HG02970 (cell line): ENCODE results near the gene MLEC.
A peak's percentile ranks its signal among the peaks of the same experiment; 100 is the strongest.
"Not testable (repeated sequence)": the region's sequence is repeated elsewhere in the genome, so short reads cannot be mapped to it uniquely, and the experiment has no call there.

Experiments
- ATAC-seq: cut with Tn5 transposase; IDR thresholded peaks from one replicate; pipeline ENCODE4 v1.9.1; 2021; ENCODE audit warnings: mild to moderate bottlenecking, moderate library complexity, moderate number of reproducible peaks; ENCODE audit not compliant: unreplicated experiment, low FRiP score

MLEC gene

DNA sequence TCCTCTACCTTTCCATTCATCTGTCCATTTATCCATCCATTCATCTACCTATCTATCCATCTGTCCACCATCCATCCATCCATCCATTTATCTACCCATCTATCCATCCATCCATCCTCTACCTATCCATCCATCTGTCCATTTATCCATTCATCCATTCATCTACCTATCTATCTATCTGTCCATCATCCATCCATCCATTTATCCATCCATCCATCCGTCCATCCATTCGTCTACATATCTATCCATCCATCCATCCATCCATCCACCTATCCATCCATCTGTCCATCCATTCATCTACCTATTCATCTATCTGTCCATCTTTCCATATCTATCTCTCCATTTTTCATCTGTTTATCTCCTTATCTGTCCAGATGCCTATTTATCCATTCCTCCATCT, 25.5 kb upstream of the MLEC start:
- ATAC-seq, result no peak

DNA sequence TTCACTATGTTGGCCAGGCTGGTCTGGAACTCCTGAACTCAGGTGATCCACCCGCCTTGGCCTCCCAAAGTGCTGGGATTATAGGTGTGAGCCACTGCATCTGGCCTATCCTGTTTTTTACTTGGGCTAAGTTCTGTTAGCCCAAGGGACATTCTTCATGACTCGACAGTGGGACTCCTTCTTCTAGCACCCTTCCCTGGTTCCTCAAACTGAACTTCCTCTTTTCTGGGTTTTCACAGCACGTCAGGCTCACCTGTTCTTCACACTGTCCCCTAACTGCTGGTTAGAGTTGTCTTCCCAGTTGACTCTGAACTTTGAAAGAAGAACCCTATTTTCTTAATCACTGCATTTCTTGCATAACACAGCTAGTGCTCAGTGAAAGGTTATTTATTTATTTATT, 24.1 kb upstream of the MLEC start:
- no peak for ATAC-seq

DNA sequence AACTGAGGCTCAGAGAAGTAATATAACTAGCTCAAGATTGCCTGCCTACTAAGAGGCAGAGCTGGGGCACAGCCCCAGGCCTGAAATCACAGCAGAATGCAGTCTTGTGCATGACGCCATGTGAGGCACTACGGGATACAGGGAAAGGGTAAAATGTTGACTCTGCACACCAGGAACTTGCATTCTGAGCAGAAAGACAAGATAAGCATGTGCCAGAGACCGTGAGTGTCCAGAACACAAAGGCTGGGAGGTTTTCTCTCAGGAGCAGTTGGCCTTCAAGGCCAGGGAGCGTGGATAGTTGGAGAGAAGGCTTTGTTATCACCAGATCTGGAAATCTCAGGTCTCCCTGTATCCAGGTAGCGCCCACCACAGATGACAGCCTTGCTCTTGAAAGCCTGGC, 23.2 kb upstream of the MLEC start:
- no peak for ATAC-seq

DNA sequence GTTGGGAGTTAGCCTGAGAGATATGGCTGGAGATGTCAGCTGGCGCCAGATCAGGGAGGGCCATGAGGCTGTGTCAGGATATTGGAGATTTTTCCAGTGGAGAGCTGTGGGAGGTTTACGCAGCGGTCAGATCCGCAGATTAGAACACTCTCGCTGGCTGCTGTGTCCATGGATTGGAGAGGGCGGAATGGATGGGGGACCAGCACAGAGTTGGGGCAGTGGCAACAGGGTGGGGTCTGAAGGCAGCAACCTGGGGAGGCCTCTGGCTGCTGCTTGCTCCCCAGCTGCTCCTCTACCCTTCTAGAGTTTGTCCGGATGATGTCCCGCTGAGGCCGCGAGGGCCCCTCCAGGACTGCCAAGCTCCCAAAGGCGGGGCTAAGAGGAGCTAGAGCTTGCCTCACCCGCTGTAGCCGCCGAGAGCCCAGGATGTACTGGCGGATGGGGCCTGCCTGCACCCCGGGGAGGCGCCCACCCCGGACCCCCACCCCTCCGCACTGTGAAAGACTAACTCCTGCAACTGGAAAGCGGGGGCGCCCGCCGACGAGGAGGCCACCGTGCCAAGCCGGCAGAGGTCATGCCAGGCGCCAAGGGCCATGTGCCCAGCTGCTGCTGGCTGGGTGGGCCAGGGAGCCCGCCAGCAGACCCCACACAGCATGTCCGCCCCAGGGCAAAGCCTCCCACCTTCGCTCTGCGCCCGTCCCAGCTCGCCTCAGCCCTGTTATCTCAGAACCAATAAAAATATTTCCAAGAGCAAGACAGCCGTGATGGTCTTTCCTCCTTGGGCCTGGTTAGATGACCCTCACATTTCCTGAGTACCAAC, 20.2 kb upstream of the MLEC start:
- ATAC-seq, result no peak

DNA sequence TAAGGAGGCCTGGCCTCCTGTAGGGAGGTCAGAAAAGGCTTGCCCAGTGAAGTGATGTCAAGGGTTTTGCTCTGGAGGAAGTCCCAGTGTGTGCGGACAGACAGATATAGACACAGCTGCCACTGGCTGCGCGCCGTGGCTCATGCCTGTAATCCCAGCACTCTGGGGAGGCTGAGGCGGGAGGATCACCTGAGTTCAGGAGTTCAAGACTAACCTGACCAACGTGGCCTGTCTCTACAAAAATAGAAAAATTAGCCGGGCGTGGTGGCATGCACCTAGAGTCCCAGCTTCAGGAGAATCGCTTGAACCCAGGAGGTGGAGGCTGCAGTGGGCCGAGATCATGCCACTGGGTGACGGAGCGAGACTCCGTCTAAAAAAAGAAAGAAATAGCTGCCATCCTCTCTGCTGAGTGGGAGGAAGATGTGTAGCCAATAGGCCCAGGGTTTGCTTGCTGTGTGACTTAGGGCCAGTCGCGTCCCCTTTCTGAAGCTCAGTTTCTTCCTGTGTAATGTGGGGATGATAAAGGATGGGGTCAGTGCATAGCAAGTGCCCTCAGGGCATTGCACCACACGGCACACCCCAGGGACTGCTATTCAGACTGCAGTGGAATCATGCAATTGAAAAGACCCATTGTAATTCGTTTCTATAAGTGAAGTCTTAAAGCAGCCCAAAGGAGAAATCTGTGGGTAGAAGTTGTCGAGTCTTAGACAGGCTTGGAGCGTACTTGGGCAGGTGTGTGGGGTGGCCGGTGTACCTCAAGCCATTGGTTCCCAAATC, 18.7 kb upstream of the MLEC start:
- ATAC-seq, result no peak

DNA sequence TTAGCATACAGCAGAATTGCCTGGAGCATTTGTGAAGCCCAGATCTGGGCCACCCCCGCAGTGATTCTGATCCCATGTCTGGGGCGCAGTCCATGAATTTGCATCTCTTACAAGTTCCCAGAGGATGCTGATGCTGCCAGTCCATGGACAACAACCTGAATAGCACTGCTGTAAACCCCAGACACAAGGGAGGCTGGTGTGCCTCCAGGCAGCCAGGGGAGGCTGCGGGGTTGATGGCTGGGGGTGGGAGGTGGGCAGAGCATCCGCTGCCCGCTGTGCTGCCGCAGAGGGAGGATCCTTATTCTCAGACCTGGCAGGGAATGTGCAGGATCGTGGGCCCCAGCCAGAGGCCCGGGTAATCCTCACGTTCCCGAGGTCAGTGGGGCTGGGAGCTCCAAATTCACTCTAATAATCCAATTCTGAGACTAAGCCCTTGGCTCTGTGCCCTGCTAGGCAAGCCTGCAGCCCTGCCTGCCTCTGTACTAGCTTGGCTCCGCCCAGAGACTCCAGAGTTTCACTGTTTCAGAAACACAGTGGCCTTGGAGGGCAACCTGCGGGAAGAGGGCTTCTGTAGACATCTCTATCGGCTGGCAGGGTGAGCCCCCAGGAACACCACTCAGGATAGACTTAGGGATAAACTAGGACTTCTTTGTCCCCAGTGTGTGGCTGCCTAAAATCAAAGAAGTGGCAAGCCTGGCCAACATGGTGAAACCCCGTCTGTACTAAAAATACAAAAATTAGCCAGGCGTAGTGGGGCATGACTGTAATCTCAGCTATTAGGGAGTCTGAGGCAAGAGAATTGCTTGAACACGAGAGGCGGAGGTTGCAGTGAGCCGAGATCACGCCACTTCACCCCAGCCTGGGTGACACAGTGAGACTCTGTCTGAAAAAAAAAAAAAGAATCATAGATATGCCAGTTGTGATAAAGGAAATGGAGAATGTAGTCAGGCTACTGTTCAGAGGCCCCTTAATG, 17.8 kb upstream of the MLEC start:
- ATAC-seq, result no peak

DNA sequence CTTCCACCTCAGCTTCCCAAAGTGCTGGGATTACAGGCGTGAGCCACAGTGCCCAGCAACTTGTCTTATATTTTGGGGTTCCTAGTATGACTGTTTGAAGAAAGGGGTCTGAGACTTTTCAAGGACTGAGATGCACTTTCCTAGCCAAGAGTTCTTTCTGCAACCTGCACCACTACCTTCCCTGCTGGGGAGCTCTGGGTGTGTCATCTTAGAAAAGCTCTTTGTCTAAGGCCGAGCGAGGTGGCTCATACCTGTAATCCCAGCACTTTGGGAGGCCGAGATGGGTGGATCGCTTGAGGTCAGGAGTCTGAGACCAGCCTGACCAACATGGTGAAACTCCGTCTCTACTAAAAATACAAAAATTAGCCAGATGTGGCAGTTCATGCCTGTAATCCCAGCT, 16.7 kb upstream of the MLEC start:
- ATAC-seq, result not testable (repeated sequence)

DNA sequence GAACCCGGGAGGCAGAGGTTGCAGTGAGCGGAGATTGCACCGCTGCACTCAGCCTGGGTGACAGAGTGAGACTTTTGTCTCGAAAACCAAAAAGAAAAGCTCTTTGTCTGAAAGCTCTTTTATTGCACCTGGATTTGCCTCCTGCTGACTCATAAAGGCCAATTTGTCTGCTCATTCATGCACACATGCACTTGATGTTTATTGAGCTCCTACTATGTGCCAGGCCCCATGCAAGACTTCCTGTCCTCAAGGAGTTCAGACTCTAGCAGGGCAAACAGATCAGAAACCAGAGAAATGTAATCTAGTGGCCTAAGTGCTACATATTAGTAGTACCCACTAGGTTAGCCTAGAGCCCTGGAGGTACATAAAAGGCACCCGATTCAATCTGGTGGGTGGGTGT, 16.3 kb upstream of the MLEC start:
- ATAC-seq, result no peak

DNA sequence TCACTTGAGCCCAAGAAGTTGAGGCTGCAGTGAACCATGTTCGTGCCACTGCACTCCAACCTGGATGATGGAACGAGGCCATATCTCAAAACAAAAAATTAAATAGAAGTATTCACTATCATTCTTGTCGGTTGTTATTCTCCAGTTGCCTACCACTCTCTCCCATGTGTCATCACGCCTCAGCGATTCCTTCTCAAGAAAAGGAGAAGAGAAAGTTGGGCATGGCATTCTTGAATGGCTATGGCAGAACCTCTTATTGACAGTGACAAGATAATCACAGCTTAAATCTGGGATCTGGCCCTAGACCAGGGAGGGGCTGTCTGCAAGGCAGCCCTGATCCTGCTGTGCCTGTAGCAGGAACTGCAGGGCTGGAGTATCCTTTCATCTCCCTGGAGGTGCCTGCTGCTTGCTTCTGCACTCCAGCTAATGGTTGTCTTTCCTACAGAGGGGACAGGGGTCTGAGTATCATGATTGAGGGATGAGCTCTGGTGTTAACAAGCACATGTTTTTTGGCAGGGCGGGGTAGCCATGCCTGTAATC, 12.8 kb upstream of the MLEC start:
- ATAC-seq, result no peak

DNA sequence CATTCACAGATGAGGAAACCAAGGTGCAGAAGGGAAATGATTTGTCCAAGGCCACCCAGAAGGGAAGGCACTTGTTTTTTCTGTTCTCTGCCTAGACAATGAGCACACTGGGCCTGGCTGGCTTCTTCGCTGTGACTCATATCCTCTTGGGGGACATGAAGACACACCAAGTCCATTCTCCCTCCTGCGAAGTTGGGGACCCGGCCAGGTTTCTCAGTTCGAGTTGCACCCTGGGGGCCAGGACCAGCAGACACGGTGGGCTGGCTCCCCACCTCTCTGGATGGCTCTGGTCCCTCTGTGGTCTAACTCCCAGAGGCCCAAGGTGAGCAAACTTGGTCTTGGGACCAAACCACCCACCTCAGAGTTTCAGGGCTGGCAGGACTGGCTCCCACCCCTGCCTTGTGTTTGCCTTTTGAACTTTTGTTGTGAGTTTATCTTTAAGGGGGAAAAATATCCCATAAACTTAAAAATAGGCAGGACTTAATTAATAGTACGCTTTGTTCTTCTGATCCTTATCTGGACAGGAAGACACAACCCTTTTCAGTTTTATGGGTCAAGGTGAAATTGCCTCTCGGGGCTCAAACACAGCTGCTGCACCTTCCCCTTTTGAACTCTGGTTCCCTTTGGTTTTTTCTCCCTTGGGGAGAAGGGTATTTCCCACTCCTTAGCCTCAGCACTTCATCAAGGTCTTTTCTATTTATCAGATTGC, 9.0 kb upstream of the MLEC start:
- no peak for ATAC-seq

DNA sequence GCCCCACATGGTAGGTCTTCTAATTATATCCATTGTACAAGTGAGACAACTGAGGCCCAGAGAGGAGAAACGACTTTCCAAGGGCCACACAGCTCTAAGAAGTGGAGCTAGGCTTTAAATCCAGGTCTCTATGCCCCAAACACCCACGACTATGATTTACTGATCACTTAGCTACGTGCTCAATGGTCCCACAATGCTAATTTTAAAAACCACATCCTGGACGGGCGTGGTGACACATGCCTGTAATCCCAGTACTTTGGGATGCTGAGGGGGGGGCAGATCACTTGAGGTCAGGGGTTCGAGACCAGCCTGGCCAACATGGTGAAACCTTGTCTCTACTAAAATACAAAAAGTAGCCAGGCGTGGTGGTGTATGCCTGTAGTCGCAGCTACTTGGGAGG, 8.4 kb upstream of the MLEC start:
- ATAC-seq, result no peak

DNA sequence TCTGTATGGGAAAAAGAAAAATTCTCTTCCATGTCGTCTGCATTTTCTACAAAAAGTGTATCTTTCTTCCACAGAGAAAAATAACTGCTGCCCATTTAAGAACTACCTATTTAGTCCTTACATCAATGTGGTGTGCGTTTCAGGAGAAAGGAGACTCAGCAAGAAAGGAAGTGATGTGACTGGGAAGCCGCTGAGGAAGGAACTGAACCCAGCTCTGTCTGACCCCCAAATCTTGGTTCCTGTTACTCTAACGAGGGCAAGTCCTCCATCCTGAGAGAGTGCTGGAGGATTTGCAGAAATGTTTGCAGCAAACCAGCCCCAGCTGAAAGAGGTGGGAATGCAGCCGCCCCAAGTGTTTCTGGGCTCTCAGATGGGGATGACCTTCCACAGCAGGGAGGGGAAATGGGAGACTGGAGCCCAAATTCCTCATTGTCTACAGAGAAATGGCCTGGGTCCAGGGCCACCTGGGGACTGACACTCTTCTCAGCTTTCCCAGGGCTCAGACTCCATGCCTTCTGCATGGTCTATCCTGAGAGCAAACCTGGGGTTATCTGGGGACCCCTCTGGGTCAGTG, 6.7 kb upstream of the MLEC start:
- no peak for ATAC-seq

DNA sequence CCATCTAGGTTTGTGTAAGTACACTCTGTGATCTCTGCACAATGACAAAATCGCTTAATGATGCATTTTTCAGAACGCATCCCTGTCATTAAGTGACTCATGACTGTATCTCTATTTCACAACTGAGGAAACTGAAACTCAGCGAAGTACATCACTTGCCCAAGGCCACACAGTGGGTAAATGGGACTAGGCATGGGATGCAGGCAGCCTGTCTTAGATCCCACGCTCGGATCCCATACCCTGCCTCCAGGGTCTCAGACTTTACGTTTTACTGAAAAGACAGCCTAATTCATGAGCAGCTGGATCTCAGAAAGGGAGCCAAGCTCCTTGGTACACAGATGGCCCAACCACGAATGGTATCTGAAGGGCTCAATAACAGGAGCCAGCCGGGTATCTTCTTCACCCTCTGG, 2.4 kb upstream of the MLEC start:
- no peak for ATAC-seq

DNA sequence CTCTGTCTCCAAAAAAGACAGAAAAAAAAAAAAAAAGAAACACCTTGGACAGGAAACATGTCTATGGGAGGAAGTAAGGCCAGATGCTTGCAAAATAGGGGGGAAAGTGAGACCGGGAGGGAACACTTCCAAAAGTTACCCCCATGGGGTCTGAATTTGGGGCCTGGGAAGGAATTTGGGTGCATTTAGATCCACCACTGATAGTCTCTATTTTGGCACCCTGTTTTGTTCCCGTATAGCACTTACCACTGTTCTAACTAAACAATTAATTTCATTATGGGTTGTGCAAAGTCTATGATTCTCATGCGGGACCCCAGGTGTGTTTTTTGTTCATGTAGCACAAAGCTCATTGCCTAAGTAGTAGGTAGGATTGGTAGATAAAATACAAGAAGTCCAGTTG, 1.4 kb upstream of the MLEC start:
- ATAC-seq, result no peak

DNA sequence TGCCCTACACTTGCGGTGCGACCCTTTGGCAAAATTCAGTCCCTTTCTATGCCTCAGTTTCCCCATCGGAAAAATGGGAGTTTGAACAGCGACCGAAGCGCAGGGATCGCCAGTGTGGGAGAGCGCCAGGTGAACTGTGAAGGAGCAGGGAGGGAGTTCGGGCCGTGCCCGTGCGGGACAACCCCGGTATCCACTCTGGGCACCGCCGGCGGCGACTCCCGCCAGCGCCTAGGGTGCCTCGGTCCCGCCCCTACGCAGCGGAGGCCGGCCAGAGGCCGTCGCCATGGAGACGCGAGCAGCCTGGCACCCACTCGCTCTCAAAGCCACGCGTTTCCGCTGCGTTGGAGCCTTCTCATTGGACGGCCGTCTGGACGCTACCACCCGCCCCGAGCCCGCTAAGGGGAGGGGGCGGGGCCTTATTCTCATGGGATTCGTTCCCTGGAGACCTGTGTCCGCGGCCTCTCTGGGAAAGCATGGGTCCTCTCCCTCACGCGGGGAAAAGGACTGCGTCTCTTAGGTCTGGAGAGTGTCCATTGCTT, 729 bp upstream of the MLEC start:
- ATAC-seq, result peak; percentile 71

DNA sequence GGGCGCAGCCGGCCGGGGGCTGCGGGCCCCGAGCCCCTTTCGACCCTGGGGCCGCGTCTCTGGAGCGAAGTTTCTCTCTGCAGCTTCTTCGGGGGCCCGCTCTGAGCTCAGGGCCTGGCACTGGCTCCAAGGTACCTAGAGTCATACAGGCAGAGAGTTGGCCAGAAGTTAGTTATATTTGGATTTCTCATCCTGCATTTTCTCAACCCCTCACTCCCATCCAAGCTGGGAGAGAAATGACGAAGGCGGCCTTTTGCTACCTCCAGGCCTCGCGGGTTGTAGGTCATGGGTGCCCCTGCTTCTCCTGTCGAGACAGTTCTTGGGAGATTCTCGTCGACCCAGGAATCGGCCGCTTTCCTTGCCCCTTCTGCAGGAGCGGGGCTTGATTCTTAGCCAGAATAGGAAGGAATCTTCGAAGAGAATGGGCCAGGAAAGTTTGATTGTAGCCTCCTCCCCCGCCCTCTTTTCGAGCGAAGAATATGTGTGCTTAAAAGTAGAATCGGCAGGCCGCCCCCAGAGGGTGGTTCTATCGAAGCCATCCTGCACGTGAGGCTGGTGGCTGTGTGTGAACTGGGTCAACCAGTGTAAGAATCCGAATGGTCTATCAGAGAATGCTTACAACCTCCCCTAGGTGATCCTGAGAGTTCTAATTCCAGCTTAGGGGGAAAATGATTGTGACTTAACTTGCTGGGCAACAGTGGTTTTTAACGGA, 785 bp downstream of the MLEC start:
- no peak for ATAC-seq

DNA sequence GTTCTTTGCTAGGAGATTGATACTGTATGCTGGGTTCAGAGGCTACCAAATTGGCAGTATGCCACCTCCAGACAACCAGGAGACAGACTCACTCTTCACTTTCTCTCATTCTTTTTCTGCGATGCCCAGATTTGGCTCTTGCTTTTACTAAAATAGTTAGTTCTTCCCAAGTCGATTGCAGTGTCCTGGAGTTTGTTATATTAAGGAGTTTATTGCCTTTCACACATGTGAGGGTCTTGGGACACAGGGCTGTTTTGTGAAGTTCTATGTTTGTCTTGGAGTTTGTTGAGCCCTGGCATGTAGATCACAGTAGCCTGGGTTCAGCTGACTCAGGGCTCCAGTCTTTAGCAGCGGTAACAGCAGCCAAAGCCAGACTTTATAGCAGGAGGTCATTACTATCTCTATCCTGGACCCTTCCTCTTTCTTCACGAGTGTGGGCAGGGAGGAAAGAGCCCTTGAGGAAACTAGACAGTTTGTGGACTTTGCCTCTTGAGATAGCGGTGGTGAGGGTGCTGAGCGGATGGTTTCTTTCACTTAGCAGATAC, 1.6 kb downstream of the MLEC start:
- no peak for ATAC-seq

DNA sequence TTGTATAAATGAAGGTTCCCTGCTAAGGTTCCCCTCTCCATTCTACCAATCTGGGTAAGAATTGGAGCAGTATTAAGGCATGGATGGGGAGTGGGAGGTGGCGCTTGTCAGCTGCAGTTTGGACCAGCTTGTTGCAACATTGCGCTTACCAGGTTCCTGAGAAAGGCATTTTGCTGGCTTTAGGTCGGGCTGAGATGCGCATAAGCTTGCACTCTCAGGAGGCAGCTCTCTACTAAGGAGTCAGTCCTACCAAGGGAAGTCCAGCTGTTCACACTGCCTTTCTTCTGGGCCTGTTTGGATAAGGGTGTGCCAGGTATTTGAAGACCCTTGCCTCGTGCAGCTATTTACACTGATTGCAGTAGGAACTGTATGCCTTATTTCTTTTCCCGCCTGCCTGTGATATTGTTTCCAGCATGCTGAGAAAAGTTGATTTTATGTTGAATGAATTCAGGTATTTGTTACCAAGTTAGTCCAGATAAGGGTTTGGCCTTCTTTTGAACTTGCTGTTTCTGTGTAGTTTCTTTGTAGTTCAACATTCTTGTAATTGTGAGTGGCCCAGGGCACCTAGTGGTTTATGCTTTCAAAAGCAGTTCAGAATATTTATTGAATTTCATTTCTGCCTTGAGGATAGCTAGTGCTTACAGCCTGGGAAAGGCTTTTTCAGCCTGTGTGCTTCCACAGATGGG, 2.6 kb downstream of the MLEC start:
- no peak for ATAC-seq
